Activated naive CD8-positive, alpha-beta T cell treated with anti-CD3 and anti-CD28 coated beads, Interleukin-2, amount 50 U/mL, for 24 hours (primary cell): ENCODE results near the gene PRPS1.

Experiments used
- ATAC-seq: fragments of 150-1000 bp; cut with Tn5 transposase; one replicate; pipeline ENCODE4 v1.10.0; 2021
- DNase-seq: peaks from one replicate; pipeline ENCODE4 v3.0.0; 2021
- H3K27ac Mint-ChIP-seq: one replicate; pipeline ENCODE4 v1.8.0; 2021; ENCODE audit warnings: mild to moderate bottlenecking, mixed read lengths
- H3K27me3 Mint-ChIP-seq: one replicate; pipeline ENCODE4 v1.8.0; 2021; ENCODE audit warnings: mixed read lengths
- H3K36me3 Mint-ChIP-seq: one replicate; pipeline ENCODE4 v1.8.0; 2021; ENCODE audit warnings: low read depth, mixed read lengths
- H3K4me1 Mint-ChIP-seq: one replicate; pipeline ENCODE4 v1.8.0; 2021; ENCODE audit warnings: mixed read lengths
- H3K4me3 Mint-ChIP-seq: one replicate; pipeline ENCODE4 v1.8.0; 2021; ENCODE audit warnings: mild to moderate bottlenecking, moderate library complexity, mixed read lengths
- H3K9me3 Mint-ChIP-seq: one replicate; pipeline ENCODE4 v1.8.0; 2021; ENCODE audit warnings: mixed read lengths

The PRPS1 gene

DNA sequence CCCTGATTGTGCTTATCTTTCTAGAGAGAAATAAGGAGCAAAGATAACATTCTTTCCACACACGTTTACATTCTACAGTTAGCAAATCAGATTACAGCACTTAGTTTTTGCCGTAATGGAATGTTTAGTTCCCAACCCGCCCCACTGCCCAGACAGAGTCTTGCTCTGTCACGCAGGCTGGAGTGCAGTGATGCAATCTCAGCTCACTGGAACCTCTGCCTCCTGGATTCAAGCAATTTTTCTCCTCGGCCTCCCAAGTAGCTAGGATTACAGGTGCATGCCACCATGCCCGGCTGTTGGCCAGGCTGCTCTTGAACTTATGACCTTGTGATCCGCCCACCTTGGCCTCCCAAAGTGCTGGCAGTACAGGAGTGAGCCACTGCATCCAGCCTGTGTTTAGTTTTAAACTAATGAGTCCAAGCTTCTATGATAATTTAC is 8.4 kb upstream of the PRPS1 start:
- Mint-ChIP-seq H3K4me3 (no peak overlapping the region), H3K4me1 (no peaks in the 10 kb centered on the region), H3K9me3 (no peaks in the 10 kb centered on the region), H3K36me3 (no peaks in the 10 kb centered on the region), H3K27ac (no peak overlapping the region), H3K27me3 (no peaks in the 10 kb centered on the region)
- DNase-seq: no peak
- ATAC-seq: no peak

DNA sequence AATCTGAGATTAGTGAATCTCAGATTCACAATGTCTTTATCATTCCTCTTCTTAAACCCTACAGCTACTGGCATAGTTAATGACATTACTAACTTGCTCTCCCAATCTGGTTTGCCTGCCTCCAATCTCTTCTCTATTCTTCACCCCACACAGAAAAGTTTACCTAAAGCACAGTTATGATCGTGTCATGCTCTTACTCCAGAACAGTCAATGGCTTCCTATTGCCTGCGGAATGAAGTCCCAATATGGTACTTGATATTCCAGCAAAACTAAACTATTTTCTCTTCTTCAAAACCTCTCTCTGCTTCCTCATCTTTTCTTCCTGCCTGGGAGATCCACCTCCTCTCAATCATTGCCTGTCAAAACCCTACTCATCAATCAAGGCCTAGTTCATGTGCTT is 3.4 kb upstream of the PRPS1 start:
- Mint-ChIP-seq H3K27me3 (no peaks in the 10 kb centered on the region), H3K36me3 (peaks cover 1% of the 10 kb centered on the region), H3K27ac (no peak overlapping the region), H3K4me3 (no peak overlapping the region), H3K9me3 (no peaks in the 10 kb centered on the region), H3K4me1 (peaks cover 7% of the 10 kb centered on the region)
- DNase-seq (no peak), ATAC-seq (no peak)

DNA sequence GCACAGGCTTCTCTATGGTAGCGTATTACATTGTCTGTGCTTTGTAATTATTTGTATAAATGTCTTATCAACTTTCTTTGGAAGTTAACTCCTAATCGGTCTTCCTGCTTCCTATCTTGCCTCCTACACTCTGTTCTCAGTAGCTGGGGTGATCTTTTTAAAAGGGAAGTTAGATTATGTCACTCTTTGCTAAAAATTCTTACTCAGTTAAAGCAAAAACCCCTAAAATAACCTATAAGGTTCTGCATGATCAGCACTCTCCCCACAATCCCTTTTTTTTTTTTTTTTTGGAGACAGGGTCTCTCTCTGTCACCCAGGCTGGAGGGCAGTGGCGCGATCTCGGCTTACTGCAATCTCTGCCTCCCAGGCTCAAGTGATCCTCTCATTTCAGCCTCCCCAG is 2.6 kb upstream of the PRPS1 start:
- no peaks in the 10 kb centered on the region for H3K27me3 Mint-ChIP-seq
- H3K4me1 Mint-ChIP-seq: peaks cover 16% of the 10 kb centered on the region
- no peak overlapping the region for H3K4me3 Mint-ChIP-seq
- no peak for ATAC-seq
- DNase-seq: no peak
- H3K36me3 Mint-ChIP-seq: peaks cover 3% of the 10 kb centered on the region
- H3K27ac Mint-ChIP-seq: no peak overlapping the region
- no peaks in the 10 kb centered on the region for H3K9me3 Mint-ChIP-seq

DNA sequence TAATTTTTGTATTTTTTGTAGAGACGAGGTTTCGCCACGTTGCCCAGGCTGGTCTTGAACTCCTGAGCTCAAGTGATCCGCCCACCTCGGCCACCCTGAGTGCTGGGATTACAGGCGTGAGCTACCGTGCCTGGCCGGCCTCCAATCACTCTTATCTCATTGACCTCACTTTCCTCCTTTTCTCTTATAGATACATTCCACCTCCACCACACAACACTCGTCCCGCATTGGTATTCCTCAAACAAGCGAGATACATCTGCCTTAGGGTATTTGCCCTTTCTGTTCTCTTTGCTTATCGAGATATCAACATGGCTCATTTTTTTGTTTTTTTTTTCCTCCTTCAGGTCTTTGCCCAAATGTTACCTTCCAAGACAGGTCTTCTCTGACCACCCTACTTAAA is 1.8 kb upstream of the PRPS1 start:
- Mint-ChIP-seq H3K4me3 (no peak overlapping the region), H3K27me3 (no peaks in the 10 kb centered on the region), H3K4me1 (peaks cover 21% of the 10 kb centered on the region), H3K27ac (no peak overlapping the region), H3K9me3 (no peaks in the 10 kb centered on the region), H3K36me3 (peaks cover 4% of the 10 kb centered on the region)
- no peak for ATAC-seq
- DNase-seq: no peak

DNA sequence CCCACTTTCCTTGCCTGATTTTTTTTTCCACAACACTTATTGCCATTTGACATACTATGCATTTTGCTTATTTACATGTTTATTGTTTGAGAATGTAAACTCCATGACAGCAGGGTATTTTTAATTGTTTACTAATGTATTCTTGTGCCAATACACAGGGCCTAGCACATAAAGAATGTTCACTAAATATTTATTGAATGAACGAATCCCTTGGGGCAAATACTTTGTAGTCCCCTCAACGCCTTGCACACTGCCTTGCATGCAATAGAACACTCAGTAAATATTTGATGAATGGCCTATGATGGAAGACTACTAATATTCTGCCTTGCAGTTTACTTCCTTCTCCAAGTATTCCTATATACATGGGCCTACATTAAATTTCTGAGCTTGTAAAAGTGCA is 1.4 kb upstream of the PRPS1 start:
- Mint-ChIP-seq H3K4me3 (no peak overlapping the region), H3K27ac (no peak overlapping the region), H3K9me3 (no peaks in the 10 kb centered on the region), H3K4me1 (peaks cover 24% of the 10 kb centered on the region), H3K36me3 (peaks cover 4% of the 10 kb centered on the region), H3K27me3 (no peaks in the 10 kb centered on the region)
- no peak for ATAC-seq
- DNase-seq: no peak

DNA sequence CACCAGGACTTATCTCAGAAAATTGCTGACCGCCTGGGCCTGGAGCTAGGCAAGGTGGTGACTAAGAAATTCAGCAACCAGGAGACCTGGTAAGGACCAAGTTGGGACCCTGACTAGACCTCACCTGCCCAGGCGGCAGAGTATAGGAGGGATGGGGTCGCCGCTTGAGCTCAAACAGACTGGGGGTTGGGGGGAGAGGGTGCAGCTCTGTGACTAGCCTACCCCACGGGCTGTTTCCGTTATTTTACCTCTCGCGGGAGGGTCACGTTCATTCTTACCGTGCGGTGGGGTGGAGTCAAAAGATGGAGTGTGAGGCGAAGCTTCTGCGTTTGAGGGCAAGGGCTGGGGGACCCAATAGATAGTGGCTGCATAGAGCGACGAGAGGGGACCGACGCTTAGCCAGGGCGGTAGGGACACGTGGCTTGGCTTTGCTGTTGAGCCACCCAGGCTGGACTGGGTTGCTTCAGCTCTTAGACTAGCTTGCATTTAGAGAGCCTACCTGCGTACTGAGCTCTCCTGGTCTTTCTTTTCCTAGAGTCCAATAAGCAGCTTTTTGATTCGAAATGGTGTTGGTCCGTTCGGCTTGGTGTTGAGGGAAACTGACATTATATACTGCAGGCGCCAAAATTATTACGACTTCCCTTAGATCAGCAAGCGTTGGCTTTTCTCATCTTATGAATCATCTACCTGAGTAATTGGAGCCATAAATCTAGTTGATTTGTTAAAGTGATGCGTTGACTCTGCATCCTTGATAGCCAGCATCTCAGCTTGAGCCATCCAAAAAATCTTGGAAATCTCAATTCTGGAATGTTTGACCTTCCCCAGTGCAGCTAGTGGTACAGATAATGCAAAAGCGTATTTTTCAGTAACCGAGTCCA is 591 bp downstream of the PRPS1 start:
- peak overlapping the region; percentile 93 for H3K27ac Mint-ChIP-seq
- H3K27me3 Mint-ChIP-seq: no peaks in the 10 kb centered on the region
- H3K36me3 Mint-ChIP-seq: peaks cover 4% of the 10 kb centered on the region
- peak; percentile 38 for DNase-seq
- H3K9me3 Mint-ChIP-seq: no peaks in the 10 kb centered on the region
- peak; percentile 51 for ATAC-seq
- H3K4me1 Mint-ChIP-seq: peaks cover 32% of the 10 kb centered on the region
- peak overlapping the region; percentile 93 for H3K4me3 Mint-ChIP-seq

DNA sequence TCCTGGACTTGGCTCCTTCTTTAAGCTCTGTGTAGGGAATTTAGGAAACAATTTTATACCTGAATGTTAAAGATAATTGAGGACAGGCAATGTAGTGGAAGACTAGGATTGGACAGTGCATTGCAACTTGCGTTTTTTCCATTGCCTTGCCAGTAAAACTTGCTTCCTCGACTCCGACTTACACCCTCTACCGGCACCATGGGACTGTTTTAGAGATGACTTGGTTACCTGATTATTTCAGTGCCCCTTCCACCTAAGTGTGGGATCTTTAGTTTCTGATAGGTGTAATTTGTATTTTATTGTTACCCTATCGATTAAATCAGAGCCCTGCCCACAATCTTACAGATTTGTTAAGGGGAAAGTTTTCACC is 1.2 kb downstream of the PRPS1 start:
- H3K27me3 Mint-ChIP-seq: no peaks in the 10 kb centered on the region
- H3K27ac Mint-ChIP-seq: peak overlapping the region; percentile 93

DNA sequence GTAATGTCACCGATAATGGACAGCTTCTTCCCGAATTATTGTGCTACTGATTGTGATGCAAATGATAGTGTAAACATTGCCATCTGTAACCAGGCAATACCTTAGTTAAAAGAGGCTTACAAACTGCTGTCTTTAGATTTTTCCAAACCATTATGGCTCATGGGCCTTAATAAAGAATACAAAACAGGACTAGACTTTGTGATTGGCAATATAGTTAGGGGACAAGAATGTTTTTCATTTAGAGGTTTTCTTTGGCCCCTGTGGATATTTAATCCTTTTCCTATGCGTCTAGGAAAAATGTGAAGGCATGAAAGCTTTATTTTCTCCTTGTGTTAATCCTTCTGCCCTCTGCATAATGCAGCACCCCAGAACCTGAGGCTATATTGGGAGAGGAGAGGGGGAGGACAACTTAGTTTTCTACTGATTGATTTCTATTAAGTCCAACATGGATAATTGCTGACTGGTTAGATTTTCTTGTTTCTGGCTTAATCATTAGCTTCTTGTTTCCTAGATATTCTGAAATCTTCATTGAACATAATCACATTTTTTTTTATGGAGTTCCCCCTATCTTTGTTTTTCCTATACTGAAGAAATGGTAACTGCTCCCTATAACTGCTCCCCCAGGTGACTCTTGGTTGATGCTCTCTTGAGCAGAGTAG is 1.9 kb downstream of the PRPS1 start:
- peak overlapping the region; percentile 93 for H3K4me3 Mint-ChIP-seq
- H3K27ac Mint-ChIP-seq: no peak overlapping the region

More for the DNA sequence above, 1.2 kb downstream of the PRPS1 start:
- H3K4me1 Mint-ChIP-seq: peaks cover 32% of the 10 kb centered on the region
- H3K4me3 Mint-ChIP-seq: peak overlapping the region; percentile 93
- DNase-seq: no peak
- ATAC-seq: no peak
- peaks cover 4% of the 10 kb centered on the region for H3K36me3 Mint-ChIP-seq
- no peaks in the 10 kb centered on the region for H3K9me3 Mint-ChIP-seq

DNA sequence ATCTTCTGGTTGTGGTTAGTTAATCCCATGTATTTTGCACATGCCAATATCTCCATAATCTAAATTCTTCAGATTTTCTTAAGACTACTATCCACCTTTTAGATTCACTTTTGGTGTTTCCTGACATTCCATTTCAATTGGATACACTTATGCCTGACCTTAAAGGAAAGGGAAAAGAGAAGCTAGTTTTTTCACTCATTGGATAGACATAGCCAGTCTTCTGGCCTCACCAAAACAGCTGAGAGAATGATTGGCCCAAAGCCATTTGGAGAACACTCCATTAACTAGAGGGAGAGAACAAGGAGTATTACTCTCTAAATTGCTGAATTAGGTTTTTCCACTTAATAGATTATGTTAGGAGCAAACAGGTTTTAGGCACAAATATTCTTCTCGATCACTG is 4.0 kb downstream of the PRPS1 start:
- Mint-ChIP-seq H3K4me3 (no peak overlapping the region), H3K27me3 (no peaks in the 10 kb centered on the region), H3K4me1 (peaks cover 36% of the 10 kb centered on the region), H3K36me3 (peaks cover 4% of the 10 kb centered on the region), H3K9me3 (no peaks in the 10 kb centered on the region), H3K27ac (no peak overlapping the region)
- DNase-seq: no peak
- ATAC-seq: no peak

More for the DNA sequence above, 1.9 kb downstream of the PRPS1 start:
- no peaks in the 10 kb centered on the region for H3K27me3 Mint-ChIP-seq
- DNase-seq (no peak), ATAC-seq (no peak)
- H3K4me1 Mint-ChIP-seq: peaks cover 32% of the 10 kb centered on the region
- peaks cover 4% of the 10 kb centered on the region for H3K36me3 Mint-ChIP-seq
- H3K9me3 Mint-ChIP-seq: no peaks in the 10 kb centered on the region

DNA sequence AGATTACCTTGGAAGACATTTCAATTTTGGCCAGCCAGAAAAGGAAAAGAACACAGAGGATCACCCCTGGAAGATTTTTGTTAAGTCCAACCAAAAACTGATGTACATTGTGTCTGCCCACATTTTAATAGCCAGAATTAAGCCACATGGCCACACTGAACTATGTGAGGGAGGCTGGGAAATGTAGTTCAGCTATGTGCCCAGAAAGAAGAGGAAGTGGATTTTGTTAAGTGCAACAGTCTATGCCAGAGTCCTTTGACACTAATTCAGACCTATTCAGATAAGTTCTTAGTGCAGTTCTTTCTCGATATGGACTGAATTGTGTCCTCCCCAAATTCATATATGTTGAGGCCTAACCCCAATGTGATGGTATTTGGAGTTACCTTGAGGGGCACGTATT is 18.4 kb downstream of the PRPS1 start:
- Mint-ChIP-seq H3K4me3 (no peak overlapping the region), H3K27ac (no peak overlapping the region), H3K4me1 (no peaks in the 10 kb centered on the region), H3K27me3 (no peaks in the 10 kb centered on the region), H3K36me3 (peaks cover 37% of the 10 kb centered on the region), H3K9me3 (no peaks in the 10 kb centered on the region)
- no peak for DNase-seq
- no peak for ATAC-seq

DNA sequence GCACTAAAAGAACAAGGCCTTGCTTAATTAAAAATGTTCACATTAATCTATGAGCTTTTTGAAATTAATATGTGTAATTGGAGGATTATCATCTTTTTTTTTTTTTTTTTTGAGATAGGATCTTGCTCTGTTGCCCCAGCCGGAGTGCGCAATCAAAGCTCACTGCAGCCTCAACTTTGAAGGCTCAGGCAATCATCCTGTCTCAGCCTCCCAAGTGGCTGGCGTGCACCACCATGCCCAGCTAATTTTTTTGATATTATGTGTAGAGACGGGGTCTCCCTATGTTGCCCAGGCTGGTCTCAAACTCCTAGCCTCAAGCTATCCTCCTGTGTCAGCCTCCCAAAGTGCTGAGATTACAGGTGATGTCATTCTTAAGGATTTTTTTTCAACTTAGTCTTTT is 20.0 kb downstream of the PRPS1 start:
- ATAC-seq (no peak), DNase-seq (no peak)
- Mint-ChIP-seq H3K36me3 (peaks cover 27% of the 10 kb centered on the region), H3K27me3 (no peaks in the 10 kb centered on the region), H3K4me1 (no peaks in the 10 kb centered on the region), H3K4me3 (no peak overlapping the region), H3K9me3 (no peaks in the 10 kb centered on the region), H3K27ac (no peak overlapping the region)

DNA sequence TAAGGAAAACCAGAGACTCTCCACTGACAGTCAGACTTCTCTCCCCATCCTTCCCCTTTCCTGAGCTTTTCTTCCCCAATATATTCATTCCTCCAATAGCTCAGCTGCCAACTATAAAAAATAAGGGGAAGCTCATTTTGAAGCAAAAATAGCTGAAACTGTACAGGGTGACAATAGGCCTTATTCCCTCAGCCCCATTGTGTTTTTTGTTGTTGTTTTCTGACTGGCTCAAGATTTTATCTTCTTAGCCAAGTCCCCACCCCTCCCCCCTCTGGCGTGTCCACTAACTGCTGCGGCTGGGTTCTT is 26.2 kb downstream of the PRPS1 start:
- Mint-ChIP-seq H3K36me3 (peaks cover 5% of the 10 kb centered on the region), H3K4me1 (peaks cover 8% of the 10 kb centered on the region), H3K27me3 (no peaks in the 10 kb centered on the region), H3K4me3 (no peak overlapping the region), H3K9me3 (no peaks in the 10 kb centered on the region), H3K27ac (no peak overlapping the region)
- ATAC-seq (no peak), DNase-seq (no peak)

DNA sequence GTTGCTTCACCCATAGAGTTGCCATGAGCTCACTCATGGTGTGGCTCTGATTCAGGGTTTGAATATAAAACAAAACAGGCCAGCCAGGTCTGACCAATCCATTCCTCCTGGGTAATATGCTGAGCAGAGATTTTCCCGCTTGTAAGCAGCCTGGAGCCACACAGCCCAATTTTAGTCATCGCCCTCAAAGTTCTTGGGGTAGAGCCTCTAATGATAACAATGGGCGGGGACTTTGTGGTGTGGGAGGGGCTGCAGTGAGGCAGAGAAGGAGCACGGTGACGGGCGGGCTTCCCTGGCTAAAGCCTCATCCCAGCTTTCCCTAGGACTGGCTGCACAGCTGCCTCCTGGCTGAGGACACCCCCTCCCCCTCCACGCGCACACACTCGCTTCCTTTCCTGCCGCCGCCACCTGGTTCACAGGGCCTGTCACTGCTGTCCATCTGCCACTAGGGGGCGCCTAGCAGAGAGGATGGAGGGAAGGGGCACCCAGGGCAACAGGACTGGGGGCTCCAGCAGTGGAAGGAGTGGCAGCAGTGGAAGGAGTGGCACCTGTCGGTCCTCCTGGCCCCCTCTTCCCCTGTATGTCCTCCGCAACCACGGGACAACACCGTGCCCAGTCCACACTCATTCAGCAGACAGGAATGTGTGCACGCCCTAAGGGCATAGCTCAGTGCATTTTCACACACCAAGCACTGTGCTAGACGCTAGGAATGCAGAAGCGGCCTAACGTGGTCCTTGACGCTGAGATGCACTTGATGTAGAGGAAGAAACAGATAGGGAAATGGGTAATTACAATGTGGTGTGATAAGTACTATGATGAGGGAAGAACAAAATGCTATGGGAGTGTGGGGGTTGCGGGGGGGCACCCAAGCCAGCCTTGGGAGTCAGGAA is 26.8 kb downstream of the PRPS1 start:
- H3K36me3 Mint-ChIP-seq: peaks cover 5% of the 10 kb centered on the region
- no peak overlapping the region for H3K27ac Mint-ChIP-seq
- peaks cover 8% of the 10 kb centered on the region for H3K4me1 Mint-ChIP-seq
- no peak overlapping the region for H3K4me3 Mint-ChIP-seq
- DNase-seq (peak; percentile 67), ATAC-seq (peak; percentile 78)
- no peaks in the 10 kb centered on the region for H3K27me3 Mint-ChIP-seq
- H3K9me3 Mint-ChIP-seq: no peaks in the 10 kb centered on the region

DNA sequence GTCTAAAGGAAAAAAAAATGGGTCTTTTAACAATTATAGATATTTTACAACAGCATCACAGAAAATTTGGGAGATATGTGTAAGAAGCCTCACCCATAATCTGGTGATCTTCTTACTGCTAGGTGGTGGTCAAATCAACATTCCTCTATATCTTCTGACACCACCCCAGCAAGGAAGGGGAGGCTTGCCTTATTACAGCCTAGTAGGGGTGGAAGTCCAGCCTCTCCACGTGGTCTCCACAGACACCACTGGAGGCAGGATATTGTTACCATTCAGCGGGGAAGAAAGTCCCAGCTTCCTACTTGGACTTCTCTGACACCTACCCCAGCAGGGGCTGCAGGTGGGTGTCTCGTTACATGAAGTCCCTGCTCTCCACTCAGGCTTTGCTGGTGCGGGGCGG is 28.7 kb downstream of the PRPS1 start:
- DNase-seq (no peak), ATAC-seq (no peak)
- Mint-ChIP-seq H3K9me3 (no peaks in the 10 kb centered on the region), H3K27me3 (no peaks in the 10 kb centered on the region), H3K4me1 (peaks cover 8% of the 10 kb centered on the region), H3K4me3 (no peak overlapping the region), H3K36me3 (no peaks in the 10 kb centered on the region), H3K27ac (no peak overlapping the region)

DNA sequence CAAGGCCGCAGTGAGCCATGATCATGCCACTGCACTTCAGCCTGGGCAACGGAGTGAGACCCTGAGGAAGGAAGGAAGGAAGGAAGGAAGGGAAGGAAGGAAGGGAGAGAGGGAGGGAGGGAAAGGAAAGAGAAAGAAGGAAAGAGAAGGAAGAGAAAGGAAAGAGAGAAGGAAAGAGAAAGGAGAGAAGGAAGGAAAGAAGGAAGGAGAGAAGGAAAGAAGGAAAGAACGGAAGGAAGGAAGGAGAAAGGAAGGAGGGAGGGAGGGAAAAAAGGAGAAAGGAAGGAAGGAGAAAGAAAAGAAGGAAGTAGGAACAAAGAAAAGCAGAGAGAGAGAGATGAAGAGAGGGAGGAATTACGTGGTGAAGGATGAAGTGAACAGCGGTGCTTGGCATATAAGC is 30.4 kb downstream of the PRPS1 start:
- ATAC-seq (no peak), DNase-seq (no peak)
- Mint-ChIP-seq H3K36me3 (no peaks in the 10 kb centered on the region), H3K27ac (no peak overlapping the region), H3K9me3 (no peaks in the 10 kb centered on the region), H3K4me1 (peaks cover 8% of the 10 kb centered on the region), H3K27me3 (no peaks in the 10 kb centered on the region), H3K4me3 (no peak overlapping the region)
